Loucy (cell line): Measurements from ENCODE around the gene PCNP.

Experiments
- H2AFZ ChIP-seq: fragments of 200-600 bp; sonication (generic); 2 replicates; pipeline ENCODE4 v1.6.0; 2016; ENCODE audit warnings: antibody characterized with exemption, mild to moderate bottlenecking, low read length, moderate library complexity
- H3F3A ChIP-seq: fragments of 200-600 bp; 2 replicates; pipeline ENCODE4 v1.6.0; 2016; ENCODE audit warnings: antibody characterized with exemption, low read depth, mild to moderate bottlenecking
- H3K27me3 ChIP-seq: fragments of 200-600 bp; sonication (generic); 2 replicates; pipeline ENCODE4 v1.6.1; 2014; ENCODE audit warnings: low read length, mild to moderate bottlenecking; ENCODE audit not compliant: insufficient read depth, poor library complexity, severe bottlenecking
- H3K36me3 ChIP-seq: fragments of 200-600 bp; sonication (generic); 2 replicates; pipeline ENCODE4 v1.6.1; 2016; ENCODE audit warnings: low read length; ENCODE audit not compliant: insufficient read depth
- H3K4me1 ChIP-seq: fragments of 200-600 bp; sonication (generic); 2 replicates; pipeline ENCODE4 v1.5.1; 2014; ENCODE audit warnings: low read length, mild to moderate bottlenecking; ENCODE audit not compliant: insufficient read depth, poor library complexity, severe bottlenecking
- H3K4me2 ChIP-seq: fragments of 200-600 bp; sonication (generic); 2 replicates; pipeline ENCODE4 v1.6.0; 2014; ENCODE audit warnings: antibody characterized with exemption, low read length, low read depth, mild to moderate bottlenecking; ENCODE audit not compliant: poor library complexity, severe bottlenecking
- H3K4me3 ChIP-seq: fragments of 200-600 bp; sonication (generic); 2 replicates; pipeline ENCODE4 v1.5.1; 2014; ENCODE audit warnings: low read length, mild to moderate bottlenecking, mixed read lengths; ENCODE audit not compliant: poor library complexity, severe bottlenecking
- H3K79me2 ChIP-seq: fragments of 200-600 bp; sonication (generic); 2 replicates; pipeline ENCODE4 v1.6.1; 2014; ENCODE audit warnings: low read length; ENCODE audit not compliant: insufficient read depth
- H3K9ac ChIP-seq: fragments of 200-600 bp; sonication (generic); 2 replicates; pipeline ENCODE4 v1.6.0; 2014; ENCODE audit warnings: mild to moderate bottlenecking, low read depth, low read length, moderate library complexity; ENCODE audit not compliant: poor library complexity, severe bottlenecking
- H3K9me2 ChIP-seq: fragments of 200-600 bp; sonication (generic); replicated peaks from 2 replicates; pipeline ENCODE4 v1.6.1; 2016; ENCODE audit warnings: low read depth, low read length, mixed read lengths
- H3K9me3 ChIP-seq: fragments of 200-600 bp; sonication (generic); 2 replicates; pipeline ENCODE4 v1.6.1; 2014; ENCODE audit warnings: mild to moderate bottlenecking, antibody characterized with exemption, low read length, low read depth; ENCODE audit not compliant: insufficient read depth
- H4K20me1 ChIP-seq: fragments of 200-600 bp; sonication (generic); 2 replicates; pipeline ENCODE4 v1.6.0; 2014; ENCODE audit warnings: antibody characterized with exemption, low read length, mild to moderate bottlenecking; ENCODE audit not compliant: insufficient read depth, poor library complexity, severe bottlenecking
- EZH2phosphoT487 ChIP-seq: fragments of 200-600 bp; IDR thresholded peaks from 2 replicates; pipeline ENCODE4 v1.6.1; 2018; ENCODE audit warnings: antibody characterized with exemption, mild to moderate bottlenecking, moderate library complexity, borderline replicate concordance
- TF ChIP-seq, protein P1 (sequence below): fragments of 200-600 bp; sonication (generic); conservative IDR thresholded peaks from 2 replicates; pipeline ENCODE4 v1.5.1; 2014; ENCODE audit warnings: mild to moderate bottlenecking, antibody characterized with exemption, low read length

PCNP gene

DNA sequence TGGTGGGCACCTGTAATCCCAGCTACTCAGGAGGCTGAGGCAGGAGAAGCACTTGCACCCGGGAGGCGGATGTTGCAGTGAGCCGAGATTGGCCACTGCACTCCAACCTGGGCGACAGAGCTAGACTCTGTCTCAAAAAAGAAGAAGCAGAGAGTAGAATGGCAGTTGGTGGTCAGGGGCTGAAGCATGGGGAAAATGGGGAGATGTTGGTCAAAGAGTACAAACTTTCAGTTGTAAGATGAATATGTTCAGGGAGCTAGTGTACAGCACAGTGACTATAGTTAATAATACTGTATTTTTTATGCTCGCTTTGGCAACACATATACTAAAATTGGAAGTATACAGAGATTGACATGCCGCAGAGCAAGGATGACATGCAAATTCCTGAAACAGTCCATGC is 41.5 kb downstream of the PCNP start:
- H3K9me3 ChIP-seq: no peaks in the 10 kb centered on the region
- H3K79me2 ChIP-seq: no peaks in the 10 kb centered on the region
- TF ChIP-seq EZH2phosphoT487: no peak
- TF ChIP-seq, protein P1, sequence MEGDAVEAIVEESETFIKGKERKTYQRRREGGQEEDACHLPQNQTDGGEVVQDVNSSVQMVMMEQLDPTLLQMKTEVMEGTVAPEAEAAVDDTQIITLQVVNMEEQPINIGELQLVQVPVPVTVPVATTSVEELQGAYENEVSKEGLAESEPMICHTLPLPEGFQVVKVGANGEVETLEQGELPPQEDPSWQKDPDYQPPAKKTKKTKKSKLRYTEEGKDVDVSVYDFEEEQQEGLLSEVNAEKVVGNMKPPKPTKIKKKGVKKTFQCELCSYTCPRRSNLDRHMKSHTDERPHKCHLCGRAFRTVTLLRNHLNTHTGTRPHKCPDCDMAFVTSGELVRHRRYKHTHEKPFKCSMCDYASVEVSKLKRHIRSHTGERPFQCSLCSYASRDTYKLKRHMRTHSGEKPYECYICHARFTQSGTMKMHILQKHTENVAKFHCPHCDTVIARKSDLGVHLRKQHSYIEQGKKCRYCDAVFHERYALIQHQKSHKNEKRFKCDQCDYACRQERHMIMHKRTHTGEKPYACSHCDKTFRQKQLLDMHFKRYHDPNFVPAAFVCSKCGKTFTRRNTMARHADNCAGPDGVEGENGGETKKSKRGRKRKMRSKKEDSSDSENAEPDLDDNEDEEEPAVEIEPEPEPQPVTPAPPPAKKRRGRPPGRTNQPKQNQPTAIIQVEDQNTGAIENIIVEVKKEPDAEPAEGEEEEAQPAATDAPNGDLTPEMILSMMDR: no peak
- no peaks in the 10 kb centered on the region for H3K4me1 ChIP-seq
- no peak overlapping the region for H2AFZ ChIP-seq
- no peaks in the 10 kb centered on the region for H3K27me3 ChIP-seq
- no peaks in the 10 kb centered on the region for H3K36me3 ChIP-seq
- H3K9me2 ChIP-seq: no peaks in the 10 kb centered on the region
- no peaks in the 10 kb centered on the region for H4K20me1 ChIP-seq
- H3K9ac ChIP-seq: no peak overlapping the region
- no peak overlapping the region for H3K4me2 ChIP-seq
- H3F3A ChIP-seq: no peaks in the 10 kb centered on the region
- H3K4me3 ChIP-seq: no peak overlapping the region

DNA sequence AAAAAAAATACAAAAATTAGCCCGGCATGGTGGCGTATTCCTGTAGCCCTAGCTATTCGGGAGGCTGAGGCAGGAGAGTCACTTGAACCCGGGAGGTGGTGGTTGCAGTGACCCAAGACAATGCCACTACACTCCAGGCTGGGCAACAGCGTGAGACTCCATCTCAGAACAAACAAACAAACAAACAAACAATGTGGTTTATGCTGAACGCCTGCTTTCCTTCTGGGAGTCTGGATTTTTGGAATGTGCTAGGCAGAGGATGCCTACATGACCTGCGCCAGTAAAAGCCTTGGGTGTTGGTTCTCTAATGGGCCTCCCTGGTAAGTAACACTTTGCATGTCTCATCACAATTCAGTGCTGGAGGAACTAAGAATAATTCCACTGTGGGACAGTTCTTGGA is 43.5 kb downstream of the PCNP start:
- Histone ChIP-seq H2AFZ (no peak overlapping the region), H3K4me1 (no peaks in the 10 kb centered on the region), H3K36me3 (no peaks in the 10 kb centered on the region), H3K4me3 (no peak overlapping the region), H3K9me2 (no peaks in the 10 kb centered on the region), H4K20me1 (no peaks in the 10 kb centered on the region), H3K4me2 (no peak overlapping the region), H3K27me3 (no peaks in the 10 kb centered on the region), H3K9ac (no peak overlapping the region), H3K9me3 (no peaks in the 10 kb centered on the region), H3F3A (no peaks in the 10 kb centered on the region), H3K79me2 (no peaks in the 10 kb centered on the region)
- TF ChIP-seq, protein P1: no peak
- no peak for TF ChIP-seq EZH2phosphoT487

DNA sequence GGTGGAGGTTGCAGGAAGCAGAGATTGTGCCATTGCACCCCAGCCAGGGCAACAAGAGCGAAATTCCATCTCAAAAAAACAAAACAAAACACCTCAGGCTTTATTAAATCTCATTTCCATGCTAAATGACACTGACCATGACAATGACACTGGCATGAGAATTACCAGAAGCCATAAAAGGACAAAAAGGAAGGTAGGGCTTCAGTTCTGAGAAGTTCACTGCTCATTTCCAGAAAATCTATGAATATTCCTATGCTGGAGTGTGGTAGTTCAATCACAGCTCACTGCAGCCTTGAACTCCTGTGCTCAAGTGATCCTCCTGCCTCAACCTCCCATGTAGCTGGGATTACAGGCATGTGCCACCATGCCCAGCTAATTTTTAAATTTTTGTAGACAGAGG is 44.7 kb downstream of the PCNP start:
- Histone ChIP-seq H3K79me2 (no peaks in the 10 kb centered on the region), H3K9me3 (no peaks in the 10 kb centered on the region), H3K9ac (no peak overlapping the region), H4K20me1 (no peaks in the 10 kb centered on the region), H3K4me1 (no peaks in the 10 kb centered on the region), H2AFZ (no peak overlapping the region), H3K4me2 (no peak overlapping the region), H3K9me2 (no peaks in the 10 kb centered on the region), H3K27me3 (no peaks in the 10 kb centered on the region), H3K4me3 (no peak overlapping the region), H3F3A (no peaks in the 10 kb centered on the region), H3K36me3 (no peaks in the 10 kb centered on the region)
- no peak for TF ChIP-seq EZH2phosphoT487
- TF ChIP-seq, protein P1: no peak
